ENCODE results near the gene BPHL.
"Not testable (repeated sequence)": the region's sequence is repeated elsewhere in the genome, so short reads cannot be mapped to it uniquely, and the experiment has no call there.

DNA sequence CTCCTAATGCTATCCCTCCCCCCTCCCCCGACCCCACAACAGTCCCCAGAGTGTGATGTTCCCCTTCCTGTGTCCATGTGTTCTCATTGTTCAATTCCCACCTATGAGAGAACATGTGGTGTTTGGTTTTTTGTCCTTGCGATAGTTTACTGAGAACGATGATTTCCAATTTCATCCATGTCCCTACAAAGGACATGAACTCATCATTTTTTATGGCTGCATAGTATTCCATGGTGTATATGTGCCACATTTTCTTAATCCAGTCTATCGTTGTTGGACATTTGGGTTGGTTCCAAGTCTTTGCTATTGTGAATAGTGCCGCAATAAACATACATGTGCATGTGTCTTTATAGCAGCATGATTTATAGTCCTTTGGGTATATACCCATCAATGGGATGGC lies 79.2 kb downstream of the BPHL start:
- not testable (repeated sequence) for TF ChIP-seq CTCF (conservative IDR thresholded peaks at IDR 0.05; ENCODE audit: low read depth in 2 of 2); JUNB (IDR thresholded peaks at IDR 0.05; ENCODE audit: unreplicated experiment); POLR2AphosphoS5 (IDR thresholded peaks at IDR 0.05; ENCODE audit: low read depth); EZH2 (IDR thresholded peaks at IDR 0.05; ENCODE audit: low read depth, unreplicated experiment); CREB1 (CRISPR knock-in tag; IDR thresholded peaks at IDR 0.05; ENCODE audit: low read depth); ZNF114 (CRISPR knock-in tag; IDR thresholded peaks at IDR 0.05); NANOG (IDR thresholded peaks at IDR 0.05; ENCODE audit: borderline replicate concordance)
- TF ChIP-seq, protein P1, sequence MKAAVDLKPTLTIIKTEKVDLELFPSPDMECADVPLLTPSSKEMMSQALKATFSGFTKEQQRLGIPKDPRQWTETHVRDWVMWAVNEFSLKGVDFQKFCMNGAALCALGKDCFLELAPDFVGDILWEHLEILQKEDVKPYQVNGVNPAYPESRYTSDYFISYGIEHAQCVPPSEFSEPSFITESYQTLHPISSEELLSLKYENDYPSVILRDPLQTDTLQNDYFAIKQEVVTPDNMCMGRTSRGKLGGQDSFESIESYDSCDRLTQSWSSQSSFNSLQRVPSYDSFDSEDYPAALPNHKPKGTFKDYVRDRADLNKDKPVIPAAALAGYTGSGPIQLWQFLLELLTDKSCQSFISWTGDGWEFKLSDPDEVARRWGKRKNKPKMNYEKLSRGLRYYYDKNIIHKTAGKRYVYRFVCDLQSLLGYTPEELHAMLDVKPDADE (IDR thresholded peaks at IDR 0.05): not testable (repeated sequence)
- TF ChIP-seq, protein P2, sequence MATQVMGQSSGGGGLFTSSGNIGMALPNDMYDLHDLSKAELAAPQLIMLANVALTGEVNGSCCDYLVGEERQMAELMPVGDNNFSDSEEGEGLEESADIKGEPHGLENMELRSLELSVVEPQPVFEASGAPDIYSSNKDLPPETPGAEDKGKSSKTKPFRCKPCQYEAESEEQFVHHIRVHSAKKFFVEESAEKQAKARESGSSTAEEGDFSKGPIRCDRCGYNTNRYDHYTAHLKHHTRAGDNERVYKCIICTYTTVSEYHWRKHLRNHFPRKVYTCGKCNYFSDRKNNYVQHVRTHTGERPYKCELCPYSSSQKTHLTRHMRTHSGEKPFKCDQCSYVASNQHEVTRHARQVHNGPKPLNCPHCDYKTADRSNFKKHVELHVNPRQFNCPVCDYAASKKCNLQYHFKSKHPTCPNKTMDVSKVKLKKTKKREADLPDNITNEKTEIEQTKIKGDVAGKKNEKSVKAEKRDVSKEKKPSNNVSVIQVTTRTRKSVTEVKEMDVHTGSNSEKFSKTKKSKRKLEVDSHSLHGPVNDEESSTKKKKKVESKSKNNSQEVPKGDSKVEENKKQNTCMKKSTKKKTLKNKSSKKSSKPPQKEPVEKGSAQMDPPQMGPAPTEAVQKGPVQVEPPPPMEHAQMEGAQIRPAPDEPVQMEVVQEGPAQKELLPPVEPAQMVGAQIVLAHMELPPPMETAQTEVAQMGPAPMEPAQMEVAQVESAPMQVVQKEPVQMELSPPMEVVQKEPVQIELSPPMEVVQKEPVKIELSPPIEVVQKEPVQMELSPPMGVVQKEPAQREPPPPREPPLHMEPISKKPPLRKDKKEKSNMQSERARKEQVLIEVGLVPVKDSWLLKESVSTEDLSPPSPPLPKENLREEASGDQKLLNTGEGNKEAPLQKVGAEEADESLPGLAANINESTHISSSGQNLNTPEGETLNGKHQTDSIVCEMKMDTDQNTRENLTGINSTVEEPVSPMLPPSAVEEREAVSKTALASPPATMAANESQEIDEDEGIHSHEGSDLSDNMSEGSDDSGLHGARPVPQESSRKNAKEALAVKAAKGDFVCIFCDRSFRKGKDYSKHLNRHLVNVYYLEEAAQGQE (IDR thresholded peaks at IDR 0.05; ENCODE audit: unreplicated experiment): not testable (repeated sequence)
